Spleen (tissue), 11 donors: ENCODE measurements around the gene DOCK2. TPM values are rescaled to one million over a fixed set of nuclear protein-coding genes. Genes with fewer than 3 reads are reported as not detected.
A peak's percentile ranks its signal among the peaks of the same experiment; 100 is the strongest.

Experiments used
- DNase-seq: peaks from one replicate; pipeline ENCODE4 v3.0.0-alpha.2; 2020
- H3K27ac ChIP-seq, 8 donors: fragments of 200-600 bp; sonication (generic) in 7 of 8; 1 replicate in 4 of 8; 2 replicates in 4 of 8; pipeline versions ENCODE4 v1.5.0 to v1.8.0; 2016 to 2021; ENCODE audit warnings: inconsistent platforms in 4 of 8, mild to moderate bottlenecking in 4 of 8, moderate library complexity in 1 of 8
- H3K27me3 ChIP-seq, 7 donors: fragments of 200-600 bp; sonication (generic) in 6 of 7; replicated peaks in 1 of 7; 1 replicate in 4 of 7; 2 replicates in 3 of 7; pipeline versions ENCODE4 v1.5.0 to v1.8.0; 2016 to 2021; ENCODE audit warnings: inconsistent platforms in 3 of 7, mild to moderate bottlenecking in 1 of 7
- H3K36me3 ChIP-seq, 6 donors: fragments of 200-600 bp; sonication (generic) in 5 of 6; 1 replicate in 4 of 6; 2 replicates in 2 of 6; pipeline versions ENCODE4 v1.5.0 to v1.8.0; 2016 to 2021; ENCODE audit warnings: inconsistent platforms in 2 of 6
- H3K4me1 ChIP-seq, 6 donors: fragments of 200-600 bp; sonication (generic) in 5 of 6; 1 replicate in 3 of 6; 2 replicates in 3 of 6; pipeline versions ENCODE4 v1.5.0 to v1.8.0; 2016 to 2021; ENCODE audit warnings: inconsistent platforms in 3 of 6
- H3K4me3 ChIP-seq, 8 donors: fragments of 200-600 bp; sonication (generic) in 7 of 8; 1 replicate in 4 of 8; 2 replicates in 4 of 8; pipeline versions ENCODE4 v1.5.0 to v1.8.0; 2016 to 2021; ENCODE audit warnings: inconsistent platforms in 4 of 8, mild to moderate bottlenecking in 4 of 8, moderate library complexity in 2 of 8
- H3K9me3 ChIP-seq, 8 donors: fragments of 200-600 bp; sonication (generic) in 7 of 8; 1 replicate in 4 of 8; 2 replicates in 4 of 8; pipeline versions ENCODE4 v1.5.0 to v1.8.0; 2016 to 2021; ENCODE audit warnings: inconsistent platforms in 4 of 8
- CTCF ChIP-seq, 11 experiments: fragments of 200-600 bp in 7 of 11; fragments of 450-650 bp in 4 of 11; sonication (generic) in 4 of 11; IDR thresholded peaks in 8 of 11; conservative IDR thresholded peaks in 3 of 11; 1 replicate in 7 of 11; 2 replicates in 4 of 11; pipeline versions ENCODE4 v1.4.0 to v1.8.0; 2016 to 2021; ENCODE audit warnings: antibody characterized with exemption in 11 of 11, inconsistent platforms in 4 of 11, mild to moderate bottlenecking in 1 of 11
- POLR2A ChIP-seq, 3 donors: fragments of 450-650 bp; IDR thresholded peaks; one replicate each; pipeline ENCODE4 v1.5.1; 2017; ENCODE audit warnings: antibody characterized with exemption in 3 of 3, mild to moderate bottlenecking in 1 of 3
- POLR2AphosphoS5 ChIP-seq, 3 donors: sonication (generic); formaldehyde crosslinking; IDR thresholded peaks; one replicate each; pipeline ENCODE4 v1.5.1; 2017; ENCODE audit warnings: antibody characterized with exemption in 3 of 3
- WGBS, 5 donors: extraction: QIAGEN DNeasy Blood & Tissue Kit in 3 of 5; methylation state at CpG; one replicate each; pipeline versions ENCODE4 v1.1.5 to v1.1.7; 2013 to 2018; 5-methylcytosine and 5-hydroxymethylcytosine counted together
- intact Hi-C: fragments of 100-400 bp; cut with DNase I; formaldehyde crosslinking; loops from one replicate; pipeline ENCODE4 v1.15.0; 2023; ENCODE audit warnings: low total_unique reads
- polyA plus RNA-seq, 3 donors: library from polyadenylated mRNA; stranded (reverse); fragments of 200-250 nt; gene quantifications; one replicate each; pipeline ENCODE4 v1.2.1, GENCODE V29; 2013
- total RNA-seq, 7 donors: library from RNA; depleted of rRNA in 3 of 7; stranded (reverse); fragments of >200 nt in 3 of 7; fragmentation: NEBNext Ultra II Directional in 4 of 7; extraction: Animal tissue kit (Norgen Biotek cat#: 25700) in 4 of 7; gene quantifications; one replicate each; pipeline versions ENCODE4 v1.1.0 to v1.2.1, GENCODE V29; 2016 to 2021
- donor health status: healthy with polysubstance abuse.
- donor health status: DM: no; HTN: no; CAD: no; lungs with moderate emphysema.
- donor health status: DM: no; HTN: no; CAD: no.
- donor health status: Bipolar disorder and iron deficiency.
- donor health status: healthy.
- donor health status: DM: no; HTN: no; CAD: no.
- donor health status: DM: yes; HTN: yes; CAD: no.

Gene DOCK2
- total and polyA plus RNA-seq, 10 donors, result 30.6 to 321 (median 198) TPM

GRCh38 chr5:169942181-169942580 lies 305.1 kb downstream of the DOCK2 start:
- no peak for DNase-seq
- Histone ChIP-seq H3K36me3 (peaks cover 0 to 28% (median 0%) of the 10 kb centered on the region in 6 donors), H3K27me3 (no peaks in the 10 kb centered on the region), H3K4me3 (no peak overlapping the region), H3K27ac (no peak overlapping the region), H3K4me1 (peaks cover 0 to 35% (median 13%) of the 10 kb centered on the region in 6 donors), H3K9me3 (no peaks in the 10 kb centered on the region)
- WGBS, 5 donors, result 60 to 88% (median 79%) methylated on average over 1 of the region's 1 CpG
- TF ChIP-seq CTCF (IDR thresholded peaks at IDR 0.05 in 8 of 11, conservative IDR thresholded peaks at IDR 0.05 in 3 of 11) (no peak), POLR2A (IDR thresholded peaks at IDR 0.05) (no peak), POLR2AphosphoS5 (IDR thresholded peaks at IDR 0.05) (no peak)
- intact Hi-C loops, result no loop called here

- Histone ChIP-seq H3K9me3 (no peaks in the 10 kb centered on the region), H3K4me3 (no peak overlapping the region), H3K4me1 (peaks cover 0 to 35% (median 13%) of the 10 kb centered on the region in 6 donors), H3K27ac (no peak overlapping the region), H3K36me3 (peaks cover 0 to 30% (median 0%) of the 10 kb centered on the region in 6 donors), H3K27me3 (no peaks in the 10 kb centered on the region)
- WGBS, 5 donors, result 89 to 94% (median 93%) methylated on average over 4 of the region's 4 CpGs
- DNase-seq, result no peak
- intact Hi-C loops, result no loop called here
- no peak for TF ChIP-seq POLR2AphosphoS5 (IDR thresholded peaks at IDR 0.05)
- TF ChIP-seq CTCF (IDR thresholded peaks at IDR 0.05 in 8 of 11, conservative IDR thresholded peaks at IDR 0.05 in 3 of 11), result no peak
- TF ChIP-seq POLR2A (IDR thresholded peaks at IDR 0.05), result no peak
Measured at GRCh38 chr5:169943026-169943425, 306.0 kb downstream of the DOCK2 start.

- H3K27ac ChIP-seq, result no peak overlapping the region
- no peaks in the 10 kb centered on the region for H3K27me3 ChIP-seq
Measured at GRCh38 chr5:169944115-169944514, 307.0 kb downstream of the DOCK2 start.

GRCh38 chr5:169944922-169945680 lies 308.0 kb downstream of the DOCK2 start:
- no peak for DNase-seq
- Histone ChIP-seq H3K27me3 (no peaks in the 10 kb centered on the region), H3K4me1 (peaks cover 0 to 35% (median 13%) of the 10 kb centered on the region in 6 donors), H3K4me3 (no peak overlapping the region), H3K36me3 (peaks cover 0 to 45% (median 0%) of the 10 kb centered on the region in 6 donors), H3K27ac (peak overlapping the region in 5 of 8 donors; percentile 21 to 65 (median 31)), H3K9me3 (no peaks in the 10 kb centered on the region)
- intact Hi-C loops, result no loop called here
- no peak for TF ChIP-seq POLR2AphosphoS5 (IDR thresholded peaks at IDR 0.05)
- TF ChIP-seq POLR2A (IDR thresholded peaks at IDR 0.05), result no peak
- 76 to 79% (median 78%) methylated on average over 8 of the region's 8 CpGs for whole genome bisulfite sequencing, 5 donors

More at GRCh38 chr5:169944115-169944514, 307.0 kb downstream of the DOCK2 start:
- Histone ChIP-seq H3K4me3 (no peak overlapping the region), H3K4me1 (peaks cover 0 to 35% (median 13%) of the 10 kb centered on the region in 6 donors), H3K9me3 (no peaks in the 10 kb centered on the region), H3K36me3 (peaks cover 0 to 38% (median 0%) of the 10 kb centered on the region in 6 donors)
- intact Hi-C loops, result no loop called here
- 61 to 80% (median 68%) methylated on average over 4 to 6 of the region's 6 CpGs for WGBS, 5 donors
- TF ChIP-seq POLR2A (IDR thresholded peaks at IDR 0.05) (no peak), POLR2AphosphoS5 (IDR thresholded peaks at IDR 0.05) (no peak)
- no peak for DNase-seq

GRCh38 chr5:169945831-169946261 lies 308.8 kb downstream of the DOCK2 start:
- Histone ChIP-seq H3K9me3 (no peaks in the 10 kb centered on the region), H3K27me3 (no peaks in the 10 kb centered on the region), H3K36me3 (peaks cover 0 to 52% (median 0%) of the 10 kb centered on the region in 6 donors), H3K4me1 (peaks cover 0 to 35% (median 13%) of the 10 kb centered on the region in 6 donors), H3K27ac (peak overlapping the region in 6 of 8 donors; percentile 22 to 65 (median 46)), H3K4me3 (no peak overlapping the region)
- no peak for DNase-seq
- 51 to 64% (median 55%) methylated on average over 3 of the region's 3 CpGs for WGBS, 5 donors
- intact Hi-C loops, result no loop called here
- peak in 2 of 3 donors; percentile 43 to 54 for TF ChIP-seq POLR2AphosphoS5 (IDR thresholded peaks at IDR 0.05)
- no peak for TF ChIP-seq POLR2A (IDR thresholded peaks at IDR 0.05)
- no peak for TF ChIP-seq CTCF (IDR thresholded peaks at IDR 0.05 in 8 of 11, conservative IDR thresholded peaks at IDR 0.05 in 3 of 11)
